HEK293T (cell line): ENCODE results near the gene KRT85.

ENCODE experiments used
- BHLHE40 ChIP-seq: fragments of 450-650 bp; IDR thresholded peaks from 2 replicates; pipeline ENCODE4 v1.6.1; 2016; ENCODE audit warnings: mild to moderate bottlenecking, moderate library complexity, borderline replicate concordance
- ELF4 ChIP-seq: fragments of 450-650 bp; IDR thresholded peaks from 2 replicates; pipeline ENCODE4 v1.6.1; 2017; ENCODE audit warnings: antibody characterized with exemption
- FOXA1 ChIP-seq: fragments of 450-650 bp; IDR thresholded peaks from 2 replicates; pipeline ENCODE4 v1.6.1; 2016; ENCODE audit warnings: mild to moderate bottlenecking
- L3MBTL2 ChIP-seq: fragments of 450-650 bp; conservative IDR thresholded peaks from 2 replicates; pipeline ENCODE4 v1.6.1; 2016; ENCODE audit warnings: mild to moderate bottlenecking
- SP1 ChIP-seq: fragments of 450-650 bp; IDR thresholded peaks from 2 replicates; pipeline ENCODE4 v1.6.1; 2017
- SUZ12 ChIP-seq: fragments of 450-650 bp; IDR thresholded peaks from 2 replicates; pipeline ENCODE4 v1.6.1; 2016; ENCODE audit warnings: mild to moderate bottlenecking
- TARDBP ChIP-seq: fragments of 450-650 bp; IDR thresholded peaks from 2 replicates; pipeline ENCODE4 v1.6.1; 2016
- ZNF384 ChIP-seq: fragments of 450-650 bp; IDR thresholded peaks from 2 replicates; pipeline ENCODE4 v1.6.1; 2016

DNA sequence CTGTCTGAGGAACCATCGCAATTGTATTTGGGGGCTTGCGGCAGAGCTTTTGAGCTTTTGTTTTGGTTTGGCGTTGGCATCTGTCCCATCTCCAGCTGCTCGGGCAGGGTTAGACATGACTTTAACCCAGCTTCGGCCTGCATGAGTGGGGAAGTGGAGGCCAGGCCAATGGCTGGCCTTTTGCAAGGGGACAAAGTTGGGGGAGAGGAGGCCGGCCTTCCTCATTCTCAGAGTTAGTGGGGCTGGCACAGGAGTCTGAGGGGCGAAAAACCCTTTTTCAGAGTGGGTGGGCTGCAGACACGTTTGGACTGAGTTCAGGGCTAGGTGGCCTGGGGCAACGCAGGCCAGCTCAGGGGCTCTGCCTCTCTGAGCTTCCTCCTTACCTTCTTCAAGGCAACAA is 33.6 kb upstream of the KRT85 start:
- no peak for TF ChIP-seq BHLHE40
- no peak for TF ChIP-seq ELF4
- TF ChIP-seq TARDBP, result no peak
- no peak for TF ChIP-seq L3MBTL2
- no peak for TF ChIP-seq SP1
- TF ChIP-seq FOXA1, result no peak
- no peak for TF ChIP-seq SUZ12
- TF ChIP-seq ZNF384, result no peak
